ENCODE data around the gene GABRE.
"Not testable (repeated sequence)": the region's sequence is repeated elsewhere in the genome, so short reads cannot be mapped to it uniquely, and the experiment has no call there.

GABRE gene

GRCh38 chrX:151970027-151970426 is 4.4 kb downstream of the GABRE start:
- DNase-seq (ENCODE audit: low read depth in 2 of 2) = no peak

GRCh38 chrX:151966236-151966635 is 8.2 kb downstream of the GABRE start:
- no peak for DNase-seq (ENCODE audit: low read depth in 2 of 2)

GRCh38 chrX:151962034-151962433 is 12.4 kb downstream of the GABRE start:
- no peak for DNase-seq (ENCODE audit: low read depth in 2 of 2)

DNA sequence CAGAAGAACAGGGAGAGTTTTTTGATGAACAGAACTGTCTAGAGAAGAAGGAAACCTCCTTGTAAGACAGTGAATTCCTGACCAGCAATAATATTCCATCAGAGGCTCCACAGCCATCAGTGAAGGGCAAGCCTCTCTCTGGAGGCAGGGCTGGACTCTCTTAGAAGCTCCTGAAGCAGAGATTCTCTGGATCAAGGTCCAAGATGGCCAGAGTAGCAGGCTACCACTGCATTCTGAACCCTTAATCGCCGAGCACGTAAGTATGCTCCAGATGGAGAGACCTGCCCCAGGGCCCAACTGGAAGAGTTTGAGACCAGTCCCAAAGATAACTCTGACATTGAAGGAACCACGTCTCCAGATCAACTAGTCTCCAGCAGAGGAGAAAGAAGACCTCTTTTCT is 16.4 kb downstream of the GABRE start:
- DNase-seq (ENCODE audit: low read depth in 2 of 2) = no peak

- no peak for DNase-seq (ENCODE audit: low read depth in 2 of 2)
Measured at GRCh38 chrX:151954730-151955129, 19.7 kb downstream of the GABRE start.

DNA sequence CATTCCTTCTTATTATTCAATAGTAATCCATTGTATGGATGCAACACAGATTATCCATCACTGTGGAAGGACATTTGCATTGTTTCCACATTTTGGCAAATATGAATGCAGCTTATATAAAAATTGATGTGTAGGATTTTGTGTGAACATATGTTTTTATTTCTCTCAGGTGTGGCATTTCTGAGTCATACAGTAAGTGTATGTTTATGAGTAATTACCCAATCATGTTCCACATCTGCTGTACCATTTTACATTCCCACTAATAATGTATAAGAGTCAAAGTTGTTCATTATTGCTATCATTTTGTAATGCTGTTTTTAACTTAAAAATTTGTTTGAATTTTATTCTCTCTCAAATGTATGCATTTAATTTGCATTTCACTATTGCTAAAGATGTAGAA is 36.3 kb downstream of the GABRE start:
- DNase-seq (ENCODE audit: low read depth in 2 of 2) = no peak

- no peak for DNase-seq (ENCODE audit: low read depth in 2 of 2)
Measured at GRCh38 chrX:151935358-151935757, 39.1 kb downstream of the GABRE start.

GRCh38 chrX:151929126-151929525 is 45.4 kb downstream of the GABRE start:
- no peak for DNase-seq (ENCODE audit: low read depth in 2 of 2)

- DNase-seq (ENCODE audit: low read depth in 2 of 2) = no peak
Measured at GRCh38 chrX:151923648-151924047, 50.8 kb downstream of the GABRE start.

DNA sequence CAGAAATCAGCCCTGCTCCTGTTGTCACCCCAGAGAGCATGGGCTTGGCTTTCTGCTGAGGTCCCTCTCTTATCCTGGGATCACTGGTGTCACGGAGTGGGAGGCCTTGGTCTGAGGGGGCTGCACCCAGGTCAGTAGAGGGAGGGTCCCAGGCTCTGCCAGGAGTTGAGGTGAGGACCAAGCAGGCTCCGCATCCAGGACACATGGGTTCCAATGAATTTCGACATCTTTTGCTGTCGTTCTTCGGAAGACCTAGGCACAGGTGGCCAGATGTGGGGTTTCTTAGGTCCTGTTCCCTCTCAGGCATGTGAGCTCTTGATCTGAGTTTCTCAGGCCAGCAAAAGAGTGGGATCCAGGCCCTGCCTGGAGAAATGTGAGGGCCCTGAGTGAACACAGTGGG is 51.8 kb downstream of the GABRE start:
- DNase-seq (ENCODE audit: low read depth in 2 of 2) = no peak

GRCh38 chrX:151921866-151922265 is 52.6 kb downstream of the GABRE start:
- DNase-seq (ENCODE audit: low read depth in 2 of 2) = no peak

GRCh38 chrX:151921292-151921691 is 53.2 kb downstream of the GABRE start:
- DNase-seq (ENCODE audit: low read depth in 2 of 2) = no peak

DNA sequence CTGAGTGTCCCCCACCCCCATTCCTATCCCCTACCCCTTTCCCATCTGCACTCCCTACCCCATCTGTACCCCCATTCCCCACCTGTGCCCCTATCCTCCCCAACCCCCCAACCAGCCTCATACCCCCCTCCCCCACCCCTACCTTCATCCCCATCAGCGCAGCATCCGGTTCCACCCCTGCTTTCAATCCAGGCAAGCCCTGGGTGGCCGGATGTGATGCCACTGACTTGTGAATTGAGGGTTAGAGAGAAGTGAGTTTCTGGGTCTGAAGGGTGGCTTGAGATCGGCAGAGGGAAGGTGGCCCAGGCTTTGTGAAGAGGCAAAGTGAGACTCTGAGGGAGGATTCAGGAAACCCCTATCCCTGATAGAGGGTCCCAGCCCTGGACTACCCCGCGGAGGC is 53.9 kb downstream of the GABRE start:
- no peak for DNase-seq (ENCODE audit: low read depth in 2 of 2)

DNA sequence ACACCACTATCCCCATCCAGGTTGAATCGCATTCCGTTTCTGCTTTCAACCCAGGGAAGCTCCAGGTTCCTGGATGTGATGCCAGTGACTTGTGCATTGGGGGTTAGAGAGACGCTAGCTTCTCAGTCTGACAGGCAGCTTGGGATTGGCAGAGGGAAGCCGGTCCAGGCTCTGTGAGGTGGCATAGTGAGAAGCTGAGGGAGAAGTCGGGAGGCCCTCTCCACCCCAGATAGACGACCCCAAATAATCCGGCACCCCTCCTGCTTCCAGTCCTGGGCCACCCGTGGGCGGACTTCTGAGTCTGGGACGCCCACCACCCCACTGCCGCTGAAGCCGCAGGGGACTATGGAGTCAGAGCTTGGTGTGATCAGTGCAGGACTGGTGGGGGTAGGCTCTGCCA is 54.4 kb downstream of the GABRE start:
- DNase-seq (ENCODE audit: low read depth in 2 of 2) = no peak

DNA sequence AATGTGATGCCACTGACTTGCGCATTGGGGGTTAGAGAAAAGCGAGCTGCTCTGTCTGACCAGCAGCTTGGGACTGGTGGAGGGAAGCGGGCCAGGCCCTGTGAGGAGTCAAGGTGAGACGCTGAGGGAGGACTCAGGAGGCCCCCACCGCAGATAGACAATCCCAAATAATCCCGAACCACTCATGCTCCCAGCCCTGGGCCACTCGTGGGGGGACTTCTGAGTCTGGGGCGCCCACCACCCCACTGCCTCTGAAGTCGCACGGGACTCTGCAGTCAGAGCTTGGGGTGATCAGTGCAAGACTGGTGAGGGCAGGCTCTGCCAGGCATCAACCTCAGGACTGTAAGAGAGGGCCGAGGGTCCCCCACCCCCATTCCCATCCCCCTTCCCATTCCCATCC is 54.9 kb downstream of the GABRE start:
- DNase-seq (ENCODE audit: low read depth in 2 of 2) = no peak

DNA sequence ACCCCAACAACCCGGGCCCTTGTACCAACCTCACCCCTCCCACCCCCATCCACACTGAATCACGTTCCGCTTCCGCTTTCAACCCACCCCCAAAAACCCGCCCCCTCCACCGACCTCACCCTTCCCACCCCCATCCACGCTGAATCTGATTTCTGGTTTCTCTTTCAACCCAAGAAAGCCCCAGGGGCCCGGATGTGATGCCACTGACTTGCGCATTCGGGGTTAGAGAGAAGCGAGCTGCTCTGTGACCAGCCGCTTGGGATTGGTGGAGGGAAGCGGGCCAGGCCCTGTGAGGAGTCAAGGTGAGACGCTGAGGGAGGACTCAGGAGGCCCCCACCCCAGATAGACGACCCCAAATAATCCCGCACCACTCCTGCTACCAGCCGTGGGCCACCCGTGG is 55.7 kb downstream of the GABRE start:
- DNase-seq (ENCODE audit: low read depth in 2 of 2) = not testable (repeated sequence)

GRCh38 chrX:151912780-151913179 is 61.7 kb downstream of the GABRE start, which contains the start of gene MAGEA4:
Gene MAGEA4, plus strand, starts transcription at chrX:151912889. Its CDS starts 10,776 bp downstream, at chrX:151923665.
- no peak for DNase-seq (ENCODE audit: low read depth in 2 of 2)

DNA sequence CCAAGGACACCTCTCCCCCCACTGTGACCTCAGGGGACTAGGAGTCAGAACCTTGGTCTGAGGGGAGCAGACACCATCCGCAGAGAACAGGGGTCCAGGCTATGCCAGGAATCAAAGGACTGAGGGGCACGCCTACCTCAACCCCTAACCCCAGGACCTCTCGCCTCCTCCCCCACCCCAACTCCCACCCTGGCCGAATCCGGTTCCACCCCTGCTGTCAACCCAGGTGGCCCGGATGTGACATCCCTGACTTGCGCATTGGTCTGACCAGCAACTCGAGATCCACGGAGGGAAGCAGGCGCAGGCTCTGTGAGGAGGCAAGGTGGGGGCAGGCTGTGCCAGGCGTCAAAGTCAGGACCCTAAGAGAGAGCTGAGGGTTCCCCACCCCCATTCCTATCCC is 62.3 kb downstream of the GABRE start:
- no peak for DNase-seq (ENCODE audit: low read depth in 2 of 2)

DNA sequence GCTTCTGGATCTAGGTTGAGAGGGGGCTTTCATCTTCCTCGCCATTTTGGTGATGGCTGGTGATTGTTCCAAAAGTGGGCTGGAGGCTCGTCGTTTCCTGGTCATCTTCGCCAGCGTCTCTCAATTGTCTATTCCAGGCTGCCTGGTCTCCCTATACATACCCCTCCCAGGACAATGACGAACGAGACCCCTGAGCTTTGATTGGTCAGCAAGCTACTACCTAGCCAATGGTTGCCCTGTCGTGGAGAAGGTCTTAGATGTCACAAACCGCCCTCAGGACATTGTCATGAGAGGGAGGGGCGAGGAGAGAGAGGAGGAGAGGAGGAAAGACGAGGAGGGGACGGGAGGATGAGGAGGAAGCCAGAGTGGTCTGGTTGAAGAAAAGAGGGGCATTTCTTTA is 69.5 kb downstream of the GABRE start:
- no peak for DNase-seq (ENCODE audit: low read depth in 2 of 2)

Data from stimulated activated CD4-positive, alpha-beta T cell treated with anti-CD3 and anti-CD28 coated beads, Interleukin-12 subunit alpha, Interleukin-12 subunit beta, amount 100 ng/mL, for 24 hours (primary cell).